Endodermal cell (in vitro differentiated cells): Measurements from ENCODE around the gene SH2D6. TPM values are rescaled to one million over a fixed set of nuclear protein-coding genes. Genes with fewer than 3 reads are reported as not detected.
A peak's percentile ranks its signal among the peaks of the same experiment; 100 is the strongest.

Experiments used
- DNase-seq: peaks from one replicate; pipeline ENCODE4 v3.0.0-alpha.2; 2017
- H3K27ac ChIP-seq: 2 replicates; pipeline ENCODE4 v1.5.1; 2013; ENCODE audit warnings: mild to moderate bottlenecking, low read depth, low read length, moderate library complexity
- H3K27me3 ChIP-seq: 2 replicates; pipeline ENCODE4 v1.6.1; 2013; ENCODE audit warnings: mild to moderate bottlenecking, low read length, moderate library complexity; ENCODE audit not compliant: insufficient read depth, control insufficient read depth, poor library complexity, severe bottlenecking
- H3K36me3 ChIP-seq: 2 replicates; pipeline ENCODE4 v1.7.0; 2013; ENCODE audit warnings: mild to moderate bottlenecking, low read length, moderate library complexity; ENCODE audit not compliant: control insufficient read depth, insufficient read depth
- H3K4me1 ChIP-seq: one replicate; pipeline ENCODE4 v1.7.0; 2013; ENCODE audit warnings: low read length; ENCODE audit not compliant: control insufficient read depth, insufficient read depth
- H3K4me3 ChIP-seq: 2 replicates; pipeline ENCODE4 v1.5.1; 2013; ENCODE audit warnings: mild to moderate bottlenecking, low read length, moderate library complexity
- H3K9ac ChIP-seq: 2 replicates; pipeline ENCODE4 v1.6.1; 2013; ENCODE audit warnings: mild to moderate bottlenecking, low read length, moderate library complexity; ENCODE audit not compliant: poor library complexity, severe bottlenecking; ENCODE audit errors: extremely low read depth
- H3K9me3 ChIP-seq: 2 replicates; pipeline ENCODE4 v1.6.1; 2013; ENCODE audit warnings: mild to moderate bottlenecking, low read length, moderate library complexity; ENCODE audit not compliant: control insufficient read depth
- H3K27ac Mint-ChIP-seq: 2 replicates; pipeline ENCODE4 v1.8.0; 2020; ENCODE audit warnings: mixed read lengths
- H3K27me3 Mint-ChIP-seq: 2 replicates; pipeline ENCODE4 v1.8.0; 2021; ENCODE audit warnings: mild to moderate bottlenecking, mixed read lengths; ENCODE audit not compliant: insufficient read depth
- H3K36me3 Mint-ChIP-seq: 2 replicates; pipeline ENCODE4 v1.8.0; 2020; ENCODE audit warnings: low read depth, mixed read lengths
- H3K4me1 Mint-ChIP-seq: 2 replicates; pipeline ENCODE4 v1.8.0; 2020; ENCODE audit warnings: mixed read lengths
- H3K4me3 Mint-ChIP-seq: 2 replicates; pipeline ENCODE4 v1.8.0; 2020; ENCODE audit warnings: mild to moderate bottlenecking, moderate library complexity, mixed read lengths
- H3K9me3 Mint-ChIP-seq: 2 replicates; pipeline ENCODE4 v1.8.0; 2020; ENCODE audit warnings: mild to moderate bottlenecking, mixed read lengths
- WGBS, 2 experiments: methylation state at CpG; one replicate each; pipeline versions ENCODE4 v1.1.5 to v1.1.7; 2013; ENCODE audit warnings: missing lambda C conversion rate in 2 of 2, mixed read lengths in 1 of 2; ENCODE audit not compliant: insufficient coverage in 1 of 2, insufficient read length in 1 of 2; 5-methylcytosine and 5-hydroxymethylcytosine counted together
- total RNA-seq, 2 donors: library from RNA; stranded (reverse); fragmentation: NEBNext Ultra II Directional in 1 of 2; extraction: Animal tissue kit (Norgen Biotek cat#: 25700) in 1 of 2; gene quantifications; 2 replicates in 1 of 2; 3 replicates in 1 of 2; pipeline ENCODE4 v1.2.1, GENCODE V29; 2021
- TF ChIP-seq, protein P1 (sequence below): fragments of 200-600 bp; sonication (generic); conservative IDR thresholded peaks from 2 replicates; pipeline ENCODE4 v1.5.0; 2021; ENCODE audit warnings: antibody characterized with exemption, mild to moderate bottlenecking

SH2D6 gene
- total RNA-seq, 2 donors from 2014 or later, result 0.68 to 1.1 TPM

GRCh38 chr2:85401844-85402243 lies 16.7 kb upstream of the SH2D6 start:
- H3K4me3 Mint-ChIP-seq, result no peak overlapping the region
- peaks cover 10% of the 10 kb centered on the region for H3K9me3 Mint-ChIP-seq
- Histone ChIP-seq H3K4me3 (no peak overlapping the region), H3K27me3 (no peaks in the 10 kb centered on the region), H3K9ac (no peak overlapping the region), H3K36me3 (peaks cover 3% of the 10 kb centered on the region), H3K27ac (no peak overlapping the region), H3K4me1 (no peaks in the 10 kb centered on the region), H3K9me3 (peaks cover 13% of the 10 kb centered on the region)
- H3K27ac Mint-ChIP-seq, result no peak overlapping the region
- H3K4me1 Mint-ChIP-seq, result peaks cover 6% of the 10 kb centered on the region
- no peaks in the 10 kb centered on the region for H3K27me3 Mint-ChIP-seq
- DNase-seq, result no peak
- WGBS, 2 experiments, result 92 to 98% methylated on average over 6 to 8 of the region's 8 CpGs
- H3K36me3 Mint-ChIP-seq, result peaks cover 42% of the 10 kb centered on the region
- TF ChIP-seq, protein P1, sequence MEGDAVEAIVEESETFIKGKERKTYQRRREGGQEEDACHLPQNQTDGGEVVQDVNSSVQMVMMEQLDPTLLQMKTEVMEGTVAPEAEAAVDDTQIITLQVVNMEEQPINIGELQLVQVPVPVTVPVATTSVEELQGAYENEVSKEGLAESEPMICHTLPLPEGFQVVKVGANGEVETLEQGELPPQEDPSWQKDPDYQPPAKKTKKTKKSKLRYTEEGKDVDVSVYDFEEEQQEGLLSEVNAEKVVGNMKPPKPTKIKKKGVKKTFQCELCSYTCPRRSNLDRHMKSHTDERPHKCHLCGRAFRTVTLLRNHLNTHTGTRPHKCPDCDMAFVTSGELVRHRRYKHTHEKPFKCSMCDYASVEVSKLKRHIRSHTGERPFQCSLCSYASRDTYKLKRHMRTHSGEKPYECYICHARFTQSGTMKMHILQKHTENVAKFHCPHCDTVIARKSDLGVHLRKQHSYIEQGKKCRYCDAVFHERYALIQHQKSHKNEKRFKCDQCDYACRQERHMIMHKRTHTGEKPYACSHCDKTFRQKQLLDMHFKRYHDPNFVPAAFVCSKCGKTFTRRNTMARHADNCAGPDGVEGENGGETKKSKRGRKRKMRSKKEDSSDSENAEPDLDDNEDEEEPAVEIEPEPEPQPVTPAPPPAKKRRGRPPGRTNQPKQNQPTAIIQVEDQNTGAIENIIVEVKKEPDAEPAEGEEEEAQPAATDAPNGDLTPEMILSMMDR, result no peak

- H3K27ac Mint-ChIP-seq, result no peak overlapping the region
- no peaks in the 10 kb centered on the region for H3K27me3 ChIP-seq
- no peak overlapping the region for H3K9ac ChIP-seq
- H3K9me3 ChIP-seq, result peaks cover 13% of the 10 kb centered on the region
- peaks cover 10% of the 10 kb centered on the region for H3K9me3 Mint-ChIP-seq
- H3K36me3 ChIP-seq, result no peaks in the 10 kb centered on the region
- H3K4me3 Mint-ChIP-seq, result no peak overlapping the region
- peaks cover 15% of the 10 kb centered on the region for H3K4me1 Mint-ChIP-seq
- H3K4me1 ChIP-seq, result no peaks in the 10 kb centered on the region
- no peak overlapping the region for H3K4me3 ChIP-seq
- peaks cover 16% of the 10 kb centered on the region for H3K36me3 Mint-ChIP-seq
- peak overlapping the region; percentile 44 for H3K27ac ChIP-seq
- TF ChIP-seq, protein P1, result no peak
- 84 to 85% methylated on average over 15 of the region's 15 CpGs for WGBS, 2 experiments
- peak; percentile 72 for DNase-seq
- H3K27me3 Mint-ChIP-seq, result no peaks in the 10 kb centered on the region
Observed at GRCh38 chr2:85405201-85406059, 13.1 kb upstream of the SH2D6 start.

DNA sequence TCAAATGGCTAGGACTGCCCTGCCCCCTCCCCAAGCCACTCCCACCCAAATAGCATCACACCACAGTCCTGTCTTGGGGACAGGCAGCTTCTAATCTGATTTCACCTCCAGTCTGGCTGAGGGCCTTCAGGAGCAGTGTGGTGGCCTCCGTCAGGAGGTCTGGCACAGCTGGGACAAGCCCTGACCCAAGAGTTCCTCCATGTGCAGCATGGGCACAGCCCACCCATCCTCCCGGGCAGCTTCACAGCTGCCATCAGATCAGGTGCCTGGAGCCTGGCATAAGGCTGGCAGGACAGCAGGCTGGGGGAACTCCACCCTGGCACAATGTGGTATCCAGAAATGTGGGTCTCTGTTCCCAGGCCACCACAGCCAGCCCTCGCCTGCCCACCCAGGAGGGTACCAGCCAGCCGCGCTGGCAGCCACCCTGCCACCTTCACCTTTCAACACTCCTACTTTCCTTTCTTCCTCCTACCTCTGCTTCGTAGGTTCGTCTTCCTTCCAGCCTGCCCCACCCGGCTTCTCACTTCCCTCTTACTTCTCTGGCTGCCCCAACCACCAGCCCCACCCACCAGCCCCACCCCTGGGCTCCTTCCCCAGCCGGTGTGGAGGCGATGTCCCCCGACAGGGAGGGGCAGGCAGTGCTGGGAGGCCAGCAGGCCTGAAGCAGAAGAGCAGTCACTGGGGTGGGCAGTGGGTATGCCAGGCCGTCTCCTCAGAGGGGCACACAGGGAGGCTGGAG lies 8.5 kb upstream of the SH2D6 start, which contains the start of gene CAPG:
Gene CAPG, minus strand, starts transcription at position 522 of the 739 bp plus-strand sequence. CDS start 8,221 bp downstream, outside the sequence.
- Mint-ChIP-seq H3K27me3 (no peaks in the 10 kb centered on the region), H3K27ac (peak within 1 kb of the TSS; percentile 39), H3K9me3 (no peaks in the 10 kb centered on the region), H3K36me3 (no peaks in the 10 kb centered on the region), H3K4me3 (no peak within 1 kb of the TSS), H3K4me1 (peaks cover 22% of the 10 kb centered on the region)
- peak; percentile 77 for DNase-seq
- Histone ChIP-seq H3K9ac (no peak within 1 kb of the TSS), H3K9me3 (no peaks in the 10 kb centered on the region), H3K4me1 (peaks cover 4% of the 10 kb centered on the region), H3K27me3 (no peaks in the 10 kb centered on the region), H3K27ac (no peak within 1 kb of the TSS), H3K4me3 (no peak within 1 kb of the TSS), H3K36me3 (no peaks in the 10 kb centered on the region)
- WGBS, 2 experiments, result 76 to 85% methylated on average over 4 to 12 of the region's 12 CpGs
- TF ChIP-seq, protein P1, result no peak
